Epithelial cell of esophagus (primary cell): ENCODE data around the gene HOXD9.

Experiments
- DNase-seq: peaks from one replicate; pipeline ENCODE4 v3.0.0; 2010; ENCODE audit warnings: low read depth
- H3K4me3 ChIP-seq: 2 replicates; pipeline ENCODE4 v1.5.1; 2011; ENCODE audit warnings: mild to moderate bottlenecking, low read length, control low read depth
- CTCF ChIP-seq: IDR thresholded peaks from 2 replicates; pipeline ENCODE4 v1.5.1; 2011; ENCODE audit warnings: low read depth, mild to moderate bottlenecking, low read length, control low read depth, inconsistent platforms; ENCODE audit not compliant: insufficient read depth; ENCODE audit errors: missing control alignments

Gene HOXD9

GRCh38 chr2:176147800-176148496 lies 25.4 kb downstream of the HOXD9 start:
- H3K4me3 ChIP-seq: no peak overlapping the region
- TF ChIP-seq CTCF: no peak
- DNase-seq: no peak

- no peak for TF ChIP-seq CTCF
- no peak overlapping the region for H3K4me3 ChIP-seq
- no peak for DNase-seq
Measured at GRCh38 chr2:176148751-176149421, 26.4 kb downstream of the HOXD9 start.

- no peak overlapping the region for H3K4me3 ChIP-seq
Measured at GRCh38 chr2:176149481-176149938, 27.0 kb downstream of the HOXD9 start.

GRCh38 chr2:176149939-176150583 lies 27.5 kb downstream of the HOXD9 start:
- no peak overlapping the region for H3K4me3 ChIP-seq
- DNase-seq: no peak
- no peak for TF ChIP-seq CTCF

More at GRCh38 chr2:176149481-176149938, 27.0 kb downstream of the HOXD9 start:
- DNase-seq: no peak
- no peak for TF ChIP-seq CTCF

- DNase-seq: no peak
- TF ChIP-seq CTCF: no peak
- no peak overlapping the region for H3K4me3 ChIP-seq
Measured at GRCh38 chr2:176150584-176151441, 28.3 kb downstream of the HOXD9 start.

- DNase-seq: no peak
- no peak for TF ChIP-seq CTCF
- no peak within 1 kb of the TSS for H3K4me3 ChIP-seq
Measured at GRCh38 chr2:176151442-176152287, 29.1 kb downstream of the HOXD9 start, which contains the start of gene HOXD4. Gene HOXD4, plus strand, starts transcription at chr2:176151550. Its CDS starts 84 bp downstream, at chr2:176151634.
